Measurements from ENCODE around the gene RABGGTA. TPM values are rescaled to one million over a fixed set of nuclear protein-coding genes. Genes with fewer than 3 reads are reported as not detected.

The RABGGTA gene
- total and polyA plus RNA-seq, 2 donors (not counting 1 experiment from before 2014, with no cell fraction given), result 15.1 to 21.0 TPM

DNA sequence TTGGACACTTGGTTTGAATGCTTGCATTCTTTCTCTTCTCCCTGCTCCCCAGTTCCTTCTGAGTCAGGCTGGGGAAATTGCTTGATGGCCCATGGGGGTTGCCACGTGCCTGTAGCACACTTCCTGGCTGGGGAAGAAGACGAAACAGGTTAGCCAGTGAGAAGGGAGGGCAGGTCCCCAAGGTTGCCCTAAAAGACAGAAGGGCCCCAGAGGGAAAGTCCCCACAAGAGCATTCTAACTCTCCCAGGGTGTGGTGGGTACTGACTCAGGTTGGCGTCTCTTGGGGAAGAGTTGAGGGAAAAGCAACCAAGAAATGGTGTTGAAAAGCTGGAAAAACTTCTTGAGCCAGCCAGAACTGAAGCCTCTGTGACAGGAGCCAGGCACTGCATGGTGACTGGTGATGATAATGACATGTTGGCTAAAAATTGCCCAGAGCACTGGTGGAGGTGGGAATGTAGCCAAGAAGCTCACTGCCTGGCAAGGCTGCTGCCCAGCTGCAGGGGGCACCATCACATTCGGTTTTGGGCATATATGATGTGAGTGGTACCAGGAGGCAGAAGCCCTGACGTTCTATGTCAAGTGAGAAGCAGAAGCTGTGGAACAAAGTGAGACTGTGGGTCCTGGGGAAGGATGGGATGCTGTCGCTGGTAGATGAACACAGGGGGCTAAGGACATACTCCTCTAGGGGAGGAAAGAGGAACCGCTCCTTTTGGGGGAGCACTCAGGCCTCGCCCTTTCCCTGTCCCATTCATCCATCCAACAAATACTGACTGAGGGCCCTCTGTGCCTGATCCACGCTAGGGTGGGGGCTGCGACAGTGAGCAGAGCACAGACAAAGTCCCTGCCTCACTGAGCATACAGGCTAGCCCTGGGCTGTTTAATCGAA is 8.1 kb upstream of the RABGGTA start:
- no peak overlapping the region for H3K4me3 ChIP-seq (replicated peaks in 1 of 4; ENCODE audit: control extremely low read depth in 1 of 4, insufficient read depth in 1 of 4, low read depth in 3 of 4, low read length in 4 of 4)
- no peaks in the 10 kb centered on the region for H3K9me3 ChIP-seq (ENCODE audit: control insufficient read depth, insufficient read depth, low read depth, low read length)
- H3K27me3 ChIP-seq (ENCODE audit: control insufficient read depth, insufficient read depth, low read length), result no peaks in the 10 kb centered on the region
- no peaks in the 10 kb centered on the region for H4K20me1 ChIP-seq (ENCODE audit: control insufficient read depth, extremely low read depth, insufficient read depth, low read length)
- H3K4me1 ChIP-seq (ENCODE audit: control insufficient read depth, extremely low read depth, insufficient read depth, low read length), result no peaks in the 10 kb centered on the region
- no peak overlapping the region for H3K4me2 ChIP-seq (ENCODE audit: extremely low read depth, insufficient read depth, low read length)
- no peak for TF ChIP-seq EZH2 (IDR thresholded peaks at IDR 0.05; ENCODE audit: low read length, missing control alignments)
- TF ChIP-seq, protein P1, sequence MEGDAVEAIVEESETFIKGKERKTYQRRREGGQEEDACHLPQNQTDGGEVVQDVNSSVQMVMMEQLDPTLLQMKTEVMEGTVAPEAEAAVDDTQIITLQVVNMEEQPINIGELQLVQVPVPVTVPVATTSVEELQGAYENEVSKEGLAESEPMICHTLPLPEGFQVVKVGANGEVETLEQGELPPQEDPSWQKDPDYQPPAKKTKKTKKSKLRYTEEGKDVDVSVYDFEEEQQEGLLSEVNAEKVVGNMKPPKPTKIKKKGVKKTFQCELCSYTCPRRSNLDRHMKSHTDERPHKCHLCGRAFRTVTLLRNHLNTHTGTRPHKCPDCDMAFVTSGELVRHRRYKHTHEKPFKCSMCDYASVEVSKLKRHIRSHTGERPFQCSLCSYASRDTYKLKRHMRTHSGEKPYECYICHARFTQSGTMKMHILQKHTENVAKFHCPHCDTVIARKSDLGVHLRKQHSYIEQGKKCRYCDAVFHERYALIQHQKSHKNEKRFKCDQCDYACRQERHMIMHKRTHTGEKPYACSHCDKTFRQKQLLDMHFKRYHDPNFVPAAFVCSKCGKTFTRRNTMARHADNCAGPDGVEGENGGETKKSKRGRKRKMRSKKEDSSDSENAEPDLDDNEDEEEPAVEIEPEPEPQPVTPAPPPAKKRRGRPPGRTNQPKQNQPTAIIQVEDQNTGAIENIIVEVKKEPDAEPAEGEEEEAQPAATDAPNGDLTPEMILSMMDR (conservative IDR thresholded peaks at IDR 0.05 in 1 of 2, IDR thresholded peaks at IDR 0.05 in 1 of 2; ENCODE audit: low read depth in 1 of 2, low read length in 2 of 2), result peak in 1 of 2 donors; percentile 7
- H3K27ac ChIP-seq (ENCODE audit: insufficient read depth, low read length), result no peak overlapping the region
- H3K79me2 ChIP-seq (ENCODE audit: control insufficient read depth, insufficient read depth, low read length), result no peaks in the 10 kb centered on the region
- H3K36me3 ChIP-seq (ENCODE audit: control insufficient read depth, insufficient read depth, low read length), result no peaks in the 10 kb centered on the region
- H2AFZ ChIP-seq (ENCODE audit: low read length), result no peak overlapping the region
- no peak for DNase-seq (ENCODE audit: low read depth in 2 of 2)
- no peak overlapping the region for H3K9ac ChIP-seq (ENCODE audit: insufficient read depth, low read length)

DNA sequence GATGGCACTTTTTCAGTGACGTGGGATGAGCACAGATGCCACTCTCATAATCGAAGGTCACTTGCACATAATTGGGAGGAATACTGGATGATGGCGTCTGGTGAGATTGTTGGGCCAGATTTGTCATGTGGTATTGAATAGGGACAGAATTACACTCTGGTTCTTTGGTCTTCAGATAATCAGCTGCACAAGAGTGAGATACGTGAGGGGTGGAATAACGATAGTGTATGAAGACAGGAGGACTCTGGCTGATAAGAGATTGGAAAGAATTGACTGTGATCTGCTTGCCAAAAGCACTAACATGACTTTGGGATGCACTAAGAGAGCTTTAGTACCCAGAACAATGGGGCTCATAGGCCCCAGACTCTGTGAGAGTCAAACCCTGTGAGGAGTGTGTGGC is 7.0 kb upstream of the RABGGTA start:
- no peak overlapping the region for H3K4me3 ChIP-seq (replicated peaks in 1 of 4; ENCODE audit: control extremely low read depth in 1 of 4, insufficient read depth in 1 of 4, low read depth in 3 of 4, low read length in 4 of 4)
- no peak for DNase-seq (ENCODE audit: low read depth in 2 of 2)
- H3K4me1 ChIP-seq (ENCODE audit: control insufficient read depth, extremely low read depth, insufficient read depth, low read length), result no peaks in the 10 kb centered on the region
- no peaks in the 10 kb centered on the region for H4K20me1 ChIP-seq (ENCODE audit: control insufficient read depth, extremely low read depth, insufficient read depth, low read length)
- H3K4me2 ChIP-seq (ENCODE audit: extremely low read depth, insufficient read depth, low read length), result no peak overlapping the region
- TF ChIP-seq EZH2 (IDR thresholded peaks at IDR 0.05; ENCODE audit: low read length, missing control alignments), result no peak
- TF ChIP-seq, protein P1 (conservative IDR thresholded peaks at IDR 0.05 in 1 of 2, IDR thresholded peaks at IDR 0.05 in 1 of 2; ENCODE audit: low read depth in 1 of 2, low read length in 2 of 2), result no peak
- no peaks in the 10 kb centered on the region for H3K9me3 ChIP-seq (ENCODE audit: control insufficient read depth, insufficient read depth, low read depth, low read length)
- no peaks in the 10 kb centered on the region for H3K36me3 ChIP-seq (ENCODE audit: control insufficient read depth, insufficient read depth, low read length)
- H3K27ac ChIP-seq (ENCODE audit: insufficient read depth, low read length), result no peak overlapping the region
- no peaks in the 10 kb centered on the region for H3K27me3 ChIP-seq (ENCODE audit: control insufficient read depth, insufficient read depth, low read length)
- no peak overlapping the region for H2AFZ ChIP-seq (ENCODE audit: low read length)
- H3K9ac ChIP-seq (ENCODE audit: insufficient read depth, low read length), result no peak overlapping the region
- H3K79me2 ChIP-seq (ENCODE audit: control insufficient read depth, insufficient read depth, low read length), result no peaks in the 10 kb centered on the region

DNA sequence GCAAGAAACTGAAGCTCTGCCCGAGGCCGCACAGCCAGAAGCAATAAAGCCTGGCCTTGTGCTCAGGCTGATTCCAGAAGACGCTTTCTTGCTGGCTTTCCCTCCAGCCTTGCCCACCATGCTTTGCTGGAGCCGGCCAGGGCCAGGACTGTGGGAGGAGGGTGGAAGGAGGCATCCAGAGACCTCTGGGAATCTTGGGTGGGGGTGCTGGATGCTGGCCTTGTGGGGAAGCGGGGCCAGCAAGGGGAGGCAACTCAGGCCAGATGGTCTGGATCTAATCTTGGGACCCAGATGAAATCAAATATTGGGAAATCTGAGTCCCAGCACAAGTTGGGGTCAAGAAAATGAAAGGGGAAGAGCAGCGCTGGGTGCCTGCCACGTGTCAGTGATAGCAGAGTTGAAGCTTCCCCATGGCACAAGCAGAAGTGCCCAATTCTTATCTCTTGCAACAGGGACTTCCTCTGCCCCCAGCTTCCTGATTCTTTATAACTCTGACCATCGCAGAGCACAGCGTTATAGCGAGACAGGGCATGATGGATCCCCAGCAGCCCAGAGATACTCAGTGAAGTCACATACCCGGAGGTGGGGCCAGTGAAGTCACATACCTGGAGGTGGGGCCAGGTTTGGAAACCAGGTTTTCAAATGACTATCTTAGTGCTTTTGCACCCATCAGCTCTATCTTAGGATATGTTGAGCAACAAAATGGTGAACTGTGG is 6.4 kb upstream of the RABGGTA start:
- no peaks in the 10 kb centered on the region for H3K36me3 ChIP-seq (ENCODE audit: control insufficient read depth, insufficient read depth, low read length)
- TF ChIP-seq, protein P1 (conservative IDR thresholded peaks at IDR 0.05 in 1 of 2, IDR thresholded peaks at IDR 0.05 in 1 of 2; ENCODE audit: low read depth in 1 of 2, low read length in 2 of 2), result no peak
- no peak for TF ChIP-seq EZH2 (IDR thresholded peaks at IDR 0.05; ENCODE audit: low read length, missing control alignments)
- DNase-seq (ENCODE audit: low read depth in 2 of 2), result no peak
- no peak overlapping the region for H3K4me2 ChIP-seq (ENCODE audit: extremely low read depth, insufficient read depth, low read length)
- no peaks in the 10 kb centered on the region for H3K79me2 ChIP-seq (ENCODE audit: control insufficient read depth, insufficient read depth, low read length)
- no peak overlapping the region for H3K27ac ChIP-seq (ENCODE audit: insufficient read depth, low read length)
- no peak overlapping the region for H3K4me3 ChIP-seq (replicated peaks in 1 of 4; ENCODE audit: control extremely low read depth in 1 of 4, insufficient read depth in 1 of 4, low read depth in 3 of 4, low read length in 4 of 4)
- H4K20me1 ChIP-seq (ENCODE audit: control insufficient read depth, extremely low read depth, insufficient read depth, low read length), result no peaks in the 10 kb centered on the region
- no peaks in the 10 kb centered on the region for H3K4me1 ChIP-seq (ENCODE audit: control insufficient read depth, extremely low read depth, insufficient read depth, low read length)
- H2AFZ ChIP-seq (ENCODE audit: low read length), result no peak overlapping the region
- H3K27me3 ChIP-seq (ENCODE audit: control insufficient read depth, insufficient read depth, low read length), result no peaks in the 10 kb centered on the region
- H3K9me3 ChIP-seq (ENCODE audit: control insufficient read depth, insufficient read depth, low read depth, low read length), result no peaks in the 10 kb centered on the region
- H3K9ac ChIP-seq (ENCODE audit: insufficient read depth, low read length), result no peak overlapping the region
